ENCODE results near the gene RASL11A.

- TF ChIP-seq EGR1 (IDR thresholded peaks at IDR 0.05; ENCODE audit: borderline replicate concordance, low read depth, low read length) (no peak), POLR2AphosphoS5 (IDR thresholded peaks at IDR 0.05; ENCODE audit: low read depth, low read length) (no peak), CTCF (IDR thresholded peaks at IDR 0.05; ENCODE audit: control extremely low read depth in 1 of 3, insufficient read depth in 1 of 3, low read depth in 1 of 3, low read length in 3 of 3) (no peak), EZH2 (IDR thresholded peaks at IDR 0.05; ENCODE audit: low read depth, low read length, severe bottlenecking) (no peak), RNF2 (IDR thresholded peaks at IDR 0.05; ENCODE audit: borderline replicate concordance, low read depth, low read length, missing control alignments, poor library complexity, severe bottlenecking) (no peak), EP300 (IDR thresholded peaks at IDR 0.05; ENCODE audit: borderline replicate concordance in 1 of 2, low read depth in 2 of 2, low read length in 2 of 2) (no peak), CREB1 (IDR thresholded peaks at IDR 0.05) (no peak), SP1 (IDR thresholded peaks at IDR 0.05; ENCODE audit: low read depth, low read length) (no peak), POLR2A (IDR thresholded peaks at IDR 0.05; ENCODE audit: control extremely low read depth in 1 of 2, low read depth in 2 of 2, low read length in 2 of 2) (no peak), MAFK (IDR thresholded peaks at IDR 0.05; ENCODE audit: low read depth, low read length) (no peak), CHD2 (IDR thresholded peaks at IDR 0.05; ENCODE audit: low read length) (no peak)
- TF ChIP-seq, protein P1, sequence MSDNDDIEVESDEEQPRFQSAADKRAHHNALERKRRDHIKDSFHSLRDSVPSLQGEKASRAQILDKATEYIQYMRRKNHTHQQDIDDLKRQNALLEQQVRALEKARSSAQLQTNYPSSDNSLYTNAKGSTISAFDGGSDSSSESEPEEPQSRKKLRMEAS (IDR thresholded peaks at IDR 0.05), result no peak
- TF ChIP-seq, protein P2, sequence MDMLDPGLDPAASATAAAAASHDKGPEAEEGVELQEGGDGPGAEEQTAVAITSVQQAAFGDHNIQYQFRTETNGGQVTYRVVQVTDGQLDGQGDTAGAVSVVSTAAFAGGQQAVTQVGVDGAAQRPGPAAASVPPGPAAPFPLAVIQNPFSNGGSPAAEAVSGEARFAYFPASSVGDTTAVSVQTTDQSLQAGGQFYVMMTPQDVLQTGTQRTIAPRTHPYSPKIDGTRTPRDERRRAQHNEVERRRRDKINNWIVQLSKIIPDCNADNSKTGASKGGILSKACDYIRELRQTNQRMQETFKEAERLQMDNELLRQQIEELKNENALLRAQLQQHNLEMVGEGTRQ (IDR thresholded peaks at IDR 0.05; ENCODE audit: low read length), result no peak
These were observed 1.4 kb upstream of the RASL11A start for GRCh38 chr13:27269114-27269665.

All from H1 (cell line).